ENCODE measurements around the gene ZNF296.

ZNF296 gene

DNA sequence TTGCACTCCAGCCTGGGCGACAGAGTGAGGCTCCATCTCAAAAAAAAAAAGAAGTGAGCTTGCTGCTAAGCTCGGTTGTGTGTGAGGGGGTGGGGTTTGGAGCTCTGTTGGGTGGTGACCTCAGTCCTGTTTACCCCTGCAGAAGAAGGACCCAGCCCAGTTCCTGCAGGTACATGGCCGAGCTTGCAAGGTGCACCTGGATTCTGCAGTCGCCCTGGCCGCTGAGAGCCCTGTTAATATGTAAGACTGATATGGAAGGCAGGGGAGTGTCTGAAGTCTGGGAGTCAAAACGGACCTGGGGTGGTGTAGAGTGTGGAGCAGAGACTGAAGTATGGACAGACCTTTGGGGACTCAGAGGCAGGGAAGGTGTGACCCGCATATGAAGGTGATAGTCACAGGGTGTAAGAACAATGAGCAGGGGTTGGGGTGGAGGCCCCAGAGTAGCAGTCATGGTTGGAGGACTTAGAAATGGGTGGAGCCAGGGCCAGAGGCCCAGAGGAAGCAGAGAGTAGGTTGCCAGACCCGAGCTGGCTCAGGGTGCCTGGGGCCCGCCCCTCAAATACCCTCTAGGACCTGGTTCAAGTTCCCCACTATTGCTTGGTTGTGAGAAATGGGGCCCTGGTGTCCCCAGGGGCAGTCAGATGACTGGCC is 24.2 kb downstream of the ZNF296 start:
- DNase-seq, result no peak

GRCh38 chr19:45050036-45050435 is 26.2 kb downstream of the ZNF296 start:
- DNase-seq, result no peak

GRCh38 chr19:45049073-45049736 is 27.1 kb downstream of the ZNF296 start:
- no peak for DNase-seq

DNA sequence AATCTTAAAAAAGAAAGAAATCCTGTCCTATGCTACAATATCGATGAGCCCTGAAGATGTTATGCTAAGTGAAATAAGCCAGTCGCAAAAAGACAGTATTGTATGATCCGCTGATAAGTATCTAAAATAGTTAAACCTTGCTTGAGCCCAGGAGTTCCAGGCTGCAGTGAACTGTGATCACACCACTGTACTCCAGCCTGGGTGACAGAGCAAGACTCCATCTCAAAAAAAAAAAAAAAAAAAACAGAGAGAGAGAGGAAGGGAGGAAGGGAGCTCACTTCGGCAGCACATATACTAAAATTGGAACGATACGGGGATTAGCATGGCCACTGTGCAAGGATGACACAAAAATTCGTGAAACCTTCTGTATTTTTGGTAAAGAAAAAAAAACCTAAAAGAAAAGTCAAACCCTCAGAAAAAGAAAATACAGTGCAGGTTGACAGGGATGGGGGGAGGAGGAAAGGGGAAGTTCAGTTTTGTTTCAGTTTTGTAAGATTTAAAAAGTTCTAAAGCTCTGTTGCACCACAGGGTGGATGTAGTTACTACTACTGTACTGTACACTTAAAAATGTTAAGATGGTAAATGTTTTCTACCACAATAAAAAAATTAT is 29.0 kb downstream of the ZNF296 start:
- no peak for DNase-seq

DNA sequence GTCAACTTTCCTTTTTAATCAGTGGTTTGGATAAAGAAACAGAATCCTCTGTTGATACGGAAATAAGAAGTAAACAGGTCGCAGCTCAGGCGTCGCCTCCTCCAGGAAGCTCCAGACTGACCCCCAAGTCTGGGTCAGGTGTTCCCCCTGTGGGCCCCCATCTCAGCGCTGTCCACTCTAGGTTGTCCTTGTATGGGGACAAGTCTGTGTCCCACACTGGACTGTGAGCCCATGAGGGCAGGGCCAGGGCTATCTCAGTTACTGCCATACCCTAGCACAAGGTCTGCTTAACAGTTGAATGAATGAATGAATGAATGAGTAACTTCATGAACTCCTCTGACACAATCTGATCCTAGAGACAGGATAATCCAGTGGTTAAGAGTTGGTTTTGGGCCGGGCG is 29.9 kb downstream of the ZNF296 start:
- DNase-seq, result no peak

- peak; percentile 22 for DNase-seq
These were observed 30.5 kb downstream of the ZNF296 start for GRCh38 chr19:45045671-45046353.

GRCh38 chr19:45041125-45041524 is 35.2 kb downstream of the ZNF296 start:
- DNase-seq, result no peak

GRCh38 chr19:45040059-45040771 is 36.1 kb downstream of the ZNF296 start:
- no peak for DNase-seq

- DNase-seq, result peak; percentile 70
These were observed 37.1 kb downstream of the ZNF296 start, which contains the start of gene CLASRP for GRCh38 chr19:45038931-45039893. Gene CLASRP (plus strand): TSS chr19:45039045. CDS start chr19:45040213, 1,168 bp downstream.

GRCh38 chr19:45037393-45038169 is 38.7 kb downstream of the ZNF296 start:
- DNase-seq, result no peak

- DNase-seq, result no peak
These were observed 40.5 kb downstream of the ZNF296 start for GRCh38 chr19:45035755-45036154.

DNA sequence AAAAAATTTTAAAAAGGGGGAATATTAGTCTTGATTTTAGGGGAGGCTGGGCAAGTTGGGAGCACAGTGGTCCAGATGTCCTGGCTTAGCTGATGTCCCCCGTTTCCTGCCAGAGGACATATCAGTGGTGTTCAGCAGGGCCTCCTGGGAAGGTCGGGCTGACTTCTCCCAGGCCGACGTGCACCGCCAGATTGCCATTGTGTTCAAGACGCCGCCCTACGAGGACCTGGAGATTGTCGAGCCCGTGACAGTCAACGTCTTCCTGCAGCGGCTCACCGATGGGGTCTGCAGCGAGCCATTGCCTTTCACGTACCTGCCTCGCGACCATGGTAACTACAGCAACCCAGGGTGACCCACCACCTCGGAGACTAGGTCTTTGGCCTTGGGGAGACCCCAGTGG is 43.9 kb downstream of the ZNF296 start:
- no peak for DNase-seq

DNA sequence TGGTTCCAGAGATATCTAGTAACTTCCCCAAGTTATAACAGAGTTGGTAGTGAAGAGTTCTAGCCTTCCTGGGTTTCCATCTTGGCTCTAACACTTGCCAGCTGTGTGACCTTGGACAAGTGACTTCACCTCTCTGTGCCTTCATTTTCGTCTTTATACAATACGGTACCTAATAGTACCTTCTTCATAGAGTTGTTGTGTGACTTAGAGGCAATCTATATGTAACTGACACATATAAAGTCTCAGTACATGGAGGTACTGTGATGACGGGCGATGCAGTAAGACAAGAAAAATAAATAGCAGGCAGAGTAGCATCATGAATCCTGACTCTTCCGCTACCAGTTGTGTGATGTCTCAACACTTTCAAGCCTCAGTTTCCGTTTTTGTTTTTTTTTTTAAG is 45.5 kb downstream of the ZNF296 start:
- DNase-seq, result no peak

DNA sequence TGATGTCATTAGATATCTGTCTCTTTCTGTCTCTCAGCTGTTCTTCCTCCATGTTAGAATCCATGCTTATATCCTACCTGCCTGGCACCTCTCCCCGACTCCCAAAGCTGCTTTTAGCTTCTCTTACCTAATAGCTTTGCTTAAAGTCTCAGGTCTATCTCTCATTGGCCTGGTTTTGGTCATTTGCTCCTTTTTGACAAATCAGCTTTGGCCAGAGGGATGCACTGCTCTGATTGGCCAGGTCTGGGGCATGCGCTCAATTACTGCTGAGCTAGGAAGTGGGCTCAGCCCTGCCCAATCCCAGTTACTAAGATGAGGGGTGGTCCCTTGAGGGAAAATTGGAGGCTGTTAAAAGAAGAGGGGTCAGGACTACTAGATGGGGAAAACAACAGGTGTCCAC is 48.9 kb downstream of the ZNF296 start:
- DNase-seq, result no peak

DNA sequence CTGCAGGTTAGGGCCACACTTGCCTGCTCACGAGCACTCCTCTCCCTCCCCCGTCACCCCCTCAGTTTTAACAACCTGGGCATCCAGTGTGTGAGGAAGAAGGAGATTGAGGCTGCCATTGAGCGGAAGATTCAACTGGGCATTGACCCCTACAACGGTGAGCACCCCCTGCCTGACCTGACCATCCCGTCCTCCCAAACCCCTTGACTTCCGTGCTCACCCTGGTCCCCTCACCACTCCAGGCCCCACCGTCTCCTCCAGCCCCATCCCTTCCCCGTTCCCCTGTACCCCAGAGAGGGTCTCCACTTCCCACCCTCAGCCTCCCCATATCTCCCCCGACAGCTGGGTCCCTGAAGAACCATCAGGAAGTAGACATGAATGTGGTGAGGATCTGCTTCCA is 51.0 kb downstream of the ZNF296 start:
- no peak for DNase-seq

GRCh38 chr19:45023048-45023447 is 53.2 kb downstream of the ZNF296 start:
- no peak for DNase-seq

GRCh38 chr19:45021971-45022370 is 54.3 kb downstream of the ZNF296 start:
- no peak for DNase-seq
